GM18508 (cell line): Measurements from ENCODE around the gene RELT.

Source experiments
- ATAC-seq: cut with Tn5 transposase; IDR thresholded peaks from one replicate; pipeline ENCODE4 v1.9.1; 2021; ENCODE audit warnings: moderate number of reproducible peaks; ENCODE audit not compliant: insufficient read depth, unreplicated experiment

The RELT gene

DNA sequence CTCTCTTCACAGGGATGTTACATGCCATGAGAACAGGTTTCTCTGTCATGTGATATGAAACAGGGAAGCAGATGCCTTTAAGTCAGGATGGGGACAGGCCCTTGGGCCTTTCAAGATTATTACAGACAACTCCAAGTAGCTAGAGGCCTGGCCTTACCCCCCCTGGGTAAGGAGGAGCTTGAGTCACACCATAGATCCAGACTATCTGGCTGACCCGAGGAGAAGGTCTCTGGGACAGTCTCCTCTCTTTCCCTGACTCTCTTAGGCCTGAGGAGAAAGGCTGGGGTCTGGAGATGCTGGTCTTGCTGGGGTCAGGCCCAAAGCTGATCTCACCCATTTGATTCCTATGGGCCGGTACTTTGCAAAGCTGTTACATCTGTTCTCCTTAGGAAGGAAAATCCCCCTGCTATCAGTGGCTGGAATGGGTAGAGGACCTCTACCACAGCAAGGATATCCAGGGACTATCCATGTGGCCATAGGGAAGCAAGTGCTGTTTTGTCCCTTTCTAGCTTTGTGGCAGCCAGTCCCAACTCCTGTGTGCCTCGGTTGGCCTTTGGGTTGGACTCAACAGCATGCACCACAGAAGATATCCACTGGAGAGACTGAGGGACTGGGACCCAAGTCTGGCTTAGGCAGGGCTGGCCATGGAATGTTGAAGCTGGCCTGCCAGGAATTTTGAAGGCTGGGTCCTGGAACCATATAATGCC lies 25.2 kb downstream of the RELT start:
- ATAC-seq = no peak

DNA sequence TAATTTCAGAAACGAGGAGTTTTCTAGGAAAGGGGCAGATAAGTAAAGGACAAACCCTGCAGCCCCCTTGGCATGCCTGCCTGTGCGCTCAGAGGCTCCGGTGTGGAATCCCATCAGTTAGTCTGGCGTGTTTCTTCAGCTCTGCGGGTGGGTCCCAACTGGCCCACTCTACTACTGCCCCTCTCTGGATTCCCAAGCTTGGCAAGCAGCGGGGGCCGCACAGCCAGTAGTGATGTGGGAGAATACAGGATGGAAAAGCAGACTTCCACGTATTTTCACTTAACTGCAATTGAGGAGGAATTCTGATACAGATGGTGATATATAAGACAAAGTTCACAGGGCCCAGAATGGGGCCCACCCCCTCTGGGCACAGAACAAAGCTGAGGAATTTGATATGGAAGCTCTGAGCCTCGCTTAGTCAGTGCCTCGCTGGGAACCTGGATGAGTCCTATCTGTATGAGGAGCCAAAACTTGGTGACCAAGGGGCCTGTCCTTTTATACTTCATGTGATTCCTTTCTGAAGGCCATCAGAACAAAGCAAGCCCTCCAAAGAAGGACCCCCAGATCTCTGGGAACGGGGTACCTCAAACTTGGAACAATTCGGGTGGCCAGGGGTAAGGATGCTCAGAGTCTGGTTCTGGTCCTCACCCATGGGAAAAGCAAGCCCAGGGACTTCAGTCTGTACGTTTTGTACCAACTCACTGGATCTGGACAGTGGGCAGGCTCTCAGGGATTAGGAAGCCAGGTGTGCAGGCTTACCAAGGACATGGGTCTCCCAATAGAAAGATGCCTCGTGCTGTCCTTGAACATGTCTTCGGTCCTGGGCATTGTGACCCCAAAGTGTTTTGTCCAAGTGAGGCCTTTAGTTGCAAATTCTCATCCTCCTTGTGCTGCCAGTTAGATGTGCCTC lies 26.0 kb downstream of the RELT start:
- no peak for ATAC-seq

DNA sequence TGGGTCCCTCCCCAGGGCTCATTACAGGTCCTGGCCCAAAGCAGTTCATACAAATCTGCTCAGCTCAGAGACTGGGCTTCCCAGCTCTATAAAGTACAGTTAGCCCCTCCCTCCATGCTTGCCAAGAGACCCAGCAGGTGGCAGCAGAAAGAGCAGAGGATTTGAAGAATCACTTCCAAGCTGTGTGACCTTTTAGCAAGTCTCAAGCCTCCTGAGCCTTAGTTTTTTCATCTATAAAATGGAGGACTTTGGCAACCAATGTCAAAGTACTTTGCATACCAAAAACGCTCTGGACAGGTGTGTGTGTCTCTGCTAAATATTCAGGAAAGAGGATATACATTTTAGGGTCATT lies 26.6 kb downstream of the RELT start:
- no peak for ATAC-seq

DNA sequence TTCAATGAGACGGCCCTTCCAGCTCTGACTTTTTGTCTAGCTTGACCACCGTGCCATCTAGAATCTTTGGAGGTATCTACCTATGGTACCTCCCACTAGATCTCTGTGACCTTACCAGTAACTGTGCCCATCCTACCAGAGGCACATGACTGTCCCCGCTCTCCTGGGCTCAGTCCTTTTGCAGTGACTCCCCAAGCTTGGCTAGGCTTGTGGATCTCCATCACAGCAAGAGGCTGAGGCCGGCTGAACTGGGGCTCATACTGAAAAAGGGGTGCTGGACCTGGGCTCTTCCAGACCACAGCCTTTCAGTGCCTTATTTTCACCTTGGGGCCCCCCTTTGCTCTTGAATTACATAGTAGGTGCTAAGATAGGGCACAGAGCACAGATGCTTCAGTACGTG lies 27.3 kb downstream of the RELT start:
- ATAC-seq = no peak

DNA sequence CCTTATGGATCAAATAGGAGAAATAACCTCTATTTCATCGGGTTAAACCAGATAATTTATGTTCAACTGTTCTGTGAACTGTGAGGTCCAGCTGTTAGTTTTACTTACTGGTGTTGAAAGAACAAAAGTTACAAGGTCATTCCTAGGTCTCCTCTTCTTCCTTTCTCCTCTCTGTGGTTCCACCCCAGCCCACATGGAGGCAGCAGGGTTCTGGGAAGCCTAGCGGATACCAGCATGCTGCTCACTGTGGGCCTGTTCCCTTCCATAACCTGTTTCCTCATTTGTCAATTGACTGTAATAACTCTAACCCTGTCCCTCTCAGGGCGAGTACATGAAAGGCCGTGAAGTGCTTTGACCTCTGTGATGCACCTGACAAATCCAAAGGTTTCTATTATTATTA lies 27.8 kb downstream of the RELT start:
- no peak for ATAC-seq

DNA sequence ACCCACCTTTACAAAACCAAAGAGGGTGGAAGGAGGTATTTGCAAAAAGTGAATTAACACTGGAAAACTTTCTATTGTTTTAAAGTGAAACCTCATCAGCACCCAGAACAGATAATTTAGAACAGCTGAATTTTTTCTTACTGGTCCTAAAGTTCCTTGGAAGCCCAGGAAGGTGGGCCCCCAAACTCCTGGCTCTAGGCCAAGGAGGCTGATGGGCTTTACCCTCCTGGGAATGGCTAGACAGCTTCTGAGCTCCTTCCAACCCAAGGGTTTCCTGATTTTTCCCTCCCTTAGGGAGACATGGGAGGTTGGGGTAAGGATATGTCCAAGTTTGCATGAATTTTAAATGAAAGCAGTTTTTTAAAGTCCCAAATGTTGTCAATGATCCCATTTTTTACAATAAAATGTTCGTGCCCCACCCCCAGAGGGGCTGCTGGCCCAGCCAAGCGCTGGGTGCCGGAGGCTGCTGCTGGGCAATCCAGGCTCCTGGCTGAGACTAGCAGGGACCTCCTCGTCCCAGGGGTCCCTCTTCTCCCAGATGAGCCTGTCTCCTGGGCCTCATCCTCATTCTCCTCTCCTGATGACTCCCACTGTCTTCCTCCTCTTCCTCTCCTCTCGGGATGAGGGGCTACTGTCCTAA lies 28.4 kb downstream of the RELT start:
- ATAC-seq = no peak

DNA sequence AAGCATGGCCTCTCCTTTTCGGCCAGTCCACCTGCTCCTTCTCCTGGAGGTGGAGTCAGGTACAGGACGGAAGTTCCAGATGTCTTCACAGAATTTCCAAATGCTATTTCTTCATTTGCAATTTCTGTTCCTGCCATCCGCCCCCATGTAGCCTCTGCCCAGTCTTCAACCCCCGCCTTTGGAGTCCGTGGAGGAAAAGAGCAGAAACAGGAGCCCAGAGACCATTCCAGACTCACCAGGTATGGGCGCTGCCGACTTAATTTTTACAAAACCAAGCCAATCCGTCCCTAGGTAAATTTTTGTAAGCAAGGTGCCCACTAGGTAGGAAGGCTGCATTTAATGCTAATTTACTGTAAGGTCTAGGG lies 28.9 kb downstream of the RELT start:
- ATAC-seq = no peak

DNA sequence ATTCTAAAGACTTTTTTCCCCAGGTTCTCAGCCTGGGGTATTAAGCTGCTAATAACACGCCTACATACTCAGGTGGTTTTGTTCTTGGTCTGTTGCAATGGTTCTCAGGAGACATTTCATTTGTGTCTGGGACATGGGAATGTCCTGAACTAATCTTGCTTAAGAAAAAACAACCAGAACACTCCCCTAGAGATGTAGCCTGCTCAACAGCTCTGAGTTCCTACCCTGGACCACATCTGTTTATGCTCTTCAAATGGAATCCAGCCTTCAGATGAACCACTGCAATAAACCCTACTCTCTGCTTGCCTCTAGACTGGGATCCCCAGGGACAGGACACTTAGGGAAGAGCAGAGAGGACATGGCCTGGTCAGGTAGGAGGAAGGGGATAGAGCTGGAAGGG lies 29.9 kb downstream of the RELT start:
- no peak for ATAC-seq

DNA sequence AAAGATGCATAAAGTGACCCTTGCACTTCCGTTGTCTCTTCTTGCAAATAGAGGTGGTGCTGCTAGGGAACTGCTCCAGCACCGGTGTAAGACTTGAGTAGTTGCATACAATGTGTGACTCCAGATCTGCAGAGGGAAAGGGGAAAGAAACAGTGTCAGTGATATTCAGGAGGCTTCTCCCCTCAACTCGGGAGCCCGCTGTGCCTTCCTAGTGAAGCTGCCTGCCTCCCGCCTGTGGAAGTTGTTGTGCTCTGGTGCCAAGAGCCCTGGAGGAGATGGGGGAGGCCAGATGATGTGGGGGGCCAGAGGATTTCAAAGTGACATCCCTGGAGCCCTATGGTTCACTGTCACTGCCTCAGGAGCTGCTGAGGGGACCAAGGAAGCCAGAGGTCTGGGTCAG lies 30.4 kb downstream of the RELT start:
- no peak for ATAC-seq

DNA sequence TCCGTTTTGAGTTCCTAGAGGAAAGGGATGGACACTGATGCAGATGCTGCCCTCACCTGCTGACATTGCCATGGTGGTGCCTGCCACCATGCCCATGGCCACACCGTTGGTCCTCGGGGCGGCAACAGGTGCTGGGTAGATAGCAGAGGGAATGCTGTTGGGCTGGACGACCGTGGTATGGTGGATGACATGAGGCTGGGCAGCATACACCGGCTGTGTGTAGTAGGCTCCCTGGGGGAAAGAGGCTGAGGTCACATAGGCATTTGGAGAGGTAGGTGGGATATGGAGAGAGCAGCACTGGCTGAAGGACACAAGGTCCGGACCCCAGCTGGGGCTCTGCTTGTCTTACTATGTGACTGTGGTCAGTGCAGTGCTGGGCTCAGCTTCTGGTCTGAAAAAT lies 33.2 kb downstream of the RELT start:
- ATAC-seq = no peak

DNA sequence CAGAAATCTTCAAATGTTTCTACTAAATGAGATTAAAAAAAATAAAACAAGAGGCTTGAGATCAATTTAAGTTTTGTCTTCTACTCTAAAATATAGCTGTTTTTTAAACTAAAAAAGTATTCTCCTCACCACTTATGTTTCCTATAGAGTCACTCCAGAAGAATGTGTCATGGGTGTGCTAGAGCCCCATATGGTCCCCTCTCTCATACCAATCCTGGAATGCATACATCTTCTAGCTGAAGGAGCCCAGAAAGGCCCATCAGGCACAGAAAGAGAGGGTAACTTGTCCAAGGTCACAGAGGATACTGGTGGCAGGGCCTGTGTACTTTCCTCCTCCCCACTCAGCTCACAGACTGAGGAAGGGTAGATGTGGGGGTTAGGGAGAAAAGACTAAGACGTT lies 34.4 kb downstream of the RELT start:
- ATAC-seq = no peak

DNA sequence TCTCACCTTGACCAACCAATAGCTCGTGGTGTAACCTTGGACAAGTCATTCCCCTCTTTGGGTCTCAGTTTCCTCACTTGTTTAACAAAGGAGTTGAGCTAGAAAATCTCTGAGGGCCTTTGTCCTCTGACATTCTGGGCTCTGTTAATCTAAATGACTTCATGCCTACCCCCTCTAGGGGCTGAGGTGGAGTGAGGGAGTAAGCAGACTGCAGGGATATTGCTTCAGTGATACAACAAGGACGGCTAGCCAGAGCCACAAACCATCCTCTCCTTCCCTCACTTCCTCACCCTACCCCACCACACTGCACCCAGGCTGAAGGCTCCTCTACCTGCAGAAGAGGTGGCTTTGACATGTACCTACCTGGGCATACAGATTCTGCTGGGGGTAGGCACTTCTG lies 34.8 kb downstream of the RELT start:
- ATAC-seq = no peak

DNA sequence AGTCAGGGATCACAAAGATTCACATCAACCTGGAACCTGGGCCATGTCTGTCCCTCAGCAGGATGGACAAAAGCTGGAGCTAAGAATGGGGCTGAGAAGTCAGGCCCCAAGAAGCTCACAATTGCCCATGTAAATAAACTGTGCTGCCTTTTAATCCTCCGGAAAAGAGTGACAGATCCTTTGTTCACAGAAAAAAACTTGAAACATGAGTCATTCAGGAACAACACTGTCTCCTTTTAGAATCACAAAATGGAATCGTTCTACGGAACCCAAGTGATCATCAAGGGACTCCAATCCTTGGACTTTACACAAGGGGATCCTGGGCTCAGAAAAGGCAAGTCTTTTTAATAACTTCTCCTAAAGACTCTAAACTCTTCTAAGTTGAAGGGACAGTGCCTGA lies 36.1 kb downstream of the RELT start:
- no peak for ATAC-seq

DNA sequence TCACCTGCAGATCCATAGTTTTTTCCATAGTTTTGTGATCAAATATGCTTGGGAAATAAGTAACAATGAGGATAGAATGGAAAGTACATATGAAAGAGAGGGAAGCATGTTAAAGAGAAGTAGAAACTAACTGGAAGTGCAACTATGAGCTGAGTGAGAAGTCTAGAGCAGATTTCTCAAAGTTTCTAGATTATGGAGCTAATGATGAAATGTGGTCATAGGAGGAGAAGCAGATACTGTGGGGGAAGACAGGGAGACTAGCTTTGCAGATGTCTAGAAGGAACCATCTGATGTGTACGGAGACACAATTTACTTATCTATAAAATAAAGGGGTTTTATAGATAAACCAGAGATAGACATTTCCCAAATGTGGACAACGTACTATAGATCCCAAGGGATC lies 37.1 kb downstream of the RELT start:
- ATAC-seq = no peak

DNA sequence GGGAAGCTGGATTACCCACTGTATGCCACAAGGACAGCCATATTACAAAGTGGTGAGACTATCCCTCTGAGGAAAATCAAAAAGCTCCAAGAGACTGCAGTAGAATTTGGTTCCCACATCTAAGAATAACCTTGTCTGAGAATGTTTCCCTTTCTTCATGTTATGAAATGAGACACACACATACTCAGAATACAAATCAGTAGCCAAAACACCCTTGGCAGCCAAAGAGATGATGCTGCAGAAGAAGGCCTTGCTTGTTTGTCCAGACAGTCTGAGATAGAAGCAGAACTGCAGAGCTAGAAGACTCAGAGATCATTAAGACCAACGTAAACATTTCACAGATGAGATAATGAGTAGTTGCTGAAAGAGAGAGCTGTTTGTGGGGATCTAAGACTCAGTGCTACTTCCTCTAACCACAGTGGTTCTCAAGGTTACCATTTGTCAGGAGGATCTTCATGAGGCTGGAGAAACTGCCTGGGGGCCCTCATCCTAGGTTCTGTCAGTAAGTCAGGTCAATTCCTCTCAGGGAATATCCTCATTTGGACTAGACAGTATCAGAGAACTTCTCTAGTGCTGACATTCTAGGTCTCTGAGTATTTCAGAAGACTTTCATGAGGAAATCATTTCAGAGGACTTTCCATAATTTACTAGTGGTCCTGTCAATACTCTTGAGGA lies 38.9 kb downstream of the RELT start:
- ATAC-seq = no peak

DNA sequence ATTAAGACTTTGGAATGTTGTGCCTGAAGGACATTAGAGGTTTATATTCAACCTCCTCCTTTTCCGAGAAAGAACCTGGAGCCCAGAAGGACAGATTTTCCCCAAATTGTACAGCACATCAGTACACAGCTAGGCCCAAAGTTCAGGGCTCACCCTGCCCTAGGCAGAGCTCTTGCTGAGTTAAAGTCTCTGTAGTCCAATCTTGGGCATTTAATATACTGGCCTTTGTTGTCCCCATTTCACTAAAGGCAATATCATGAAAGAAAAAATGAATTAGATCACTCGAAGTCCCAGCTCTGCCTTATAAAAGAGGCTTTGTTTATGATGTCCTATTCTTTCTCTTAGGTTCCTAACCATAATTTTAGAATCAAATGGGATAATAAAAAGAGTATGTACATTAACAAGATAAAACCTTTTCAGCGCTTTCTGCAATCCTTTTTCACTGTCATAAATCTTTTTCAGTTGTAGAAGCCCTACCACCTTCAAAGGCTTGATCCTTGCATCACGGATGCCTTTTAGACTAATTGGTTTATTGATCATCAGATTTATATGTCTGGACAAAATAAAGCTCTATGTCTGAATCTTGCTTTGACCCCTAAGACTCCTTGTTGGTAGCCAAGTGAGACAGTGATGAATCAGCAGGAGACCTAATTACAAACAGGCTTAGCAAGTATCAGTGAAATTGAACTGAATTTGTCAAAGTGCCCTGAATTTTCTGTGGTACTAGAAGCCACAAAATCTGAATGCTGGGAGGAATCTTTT lies 39.8 kb downstream of the RELT start:
- ATAC-seq = no peak

DNA sequence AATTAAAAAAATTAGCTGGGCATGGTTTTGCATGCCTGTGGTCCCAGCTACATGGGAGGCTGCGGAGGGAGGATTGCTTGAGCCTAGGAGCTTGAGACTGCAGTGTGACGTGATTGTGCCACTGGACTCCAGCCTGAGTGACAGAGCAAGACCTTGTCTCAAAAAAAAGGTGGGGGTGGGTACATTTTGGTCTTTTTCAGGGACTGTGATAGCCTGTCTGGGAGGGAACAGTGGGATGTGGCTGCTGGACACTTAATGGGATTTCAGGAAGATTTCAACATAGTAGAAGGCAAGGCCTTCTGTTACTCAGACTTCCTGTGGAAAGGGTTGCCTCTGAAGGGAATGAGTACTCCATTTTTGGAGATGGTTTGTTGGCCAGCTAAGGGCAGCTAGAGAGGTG lies 40.6 kb downstream of the RELT start:
- ATAC-seq = no peak

DNA sequence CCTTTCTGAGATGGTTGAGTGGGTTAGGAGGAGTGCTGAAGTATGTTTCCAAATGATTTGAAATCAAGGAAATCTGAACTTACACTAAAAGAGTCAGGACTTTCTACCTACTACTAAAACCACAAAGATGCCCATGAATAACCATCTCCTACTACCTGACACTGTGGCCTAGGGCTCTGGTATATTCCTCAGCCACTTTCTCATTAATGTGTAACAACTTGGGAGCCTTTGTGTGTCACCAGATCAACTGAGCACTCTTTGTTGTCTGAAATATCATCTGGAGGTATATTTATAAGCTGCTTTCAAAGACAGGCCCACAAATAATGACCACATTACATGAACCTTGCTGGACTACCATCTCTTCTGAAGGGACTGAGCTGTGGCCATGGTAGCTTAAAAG lies 43.9 kb downstream of the RELT start:
- ATAC-seq = no peak

DNA sequence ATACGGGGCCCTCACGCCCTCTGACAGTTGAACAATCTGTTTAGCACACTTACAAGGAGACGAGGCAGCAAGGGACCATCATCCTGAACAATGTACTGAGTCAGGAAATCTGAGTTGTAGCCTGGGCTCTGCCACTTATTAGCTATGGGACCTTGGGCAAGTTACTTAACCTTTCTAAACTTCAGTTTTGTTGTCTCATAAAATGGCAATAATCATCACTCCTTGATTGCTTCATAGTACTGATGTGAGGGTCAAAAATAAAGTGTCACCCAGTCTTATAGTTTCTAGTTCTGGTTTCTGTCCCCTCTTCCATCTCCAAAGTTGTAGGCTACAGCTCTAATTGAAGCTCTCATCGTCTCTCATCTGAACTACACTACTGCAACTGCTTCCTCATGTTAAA lies 46.7 kb downstream of the RELT start:
- ATAC-seq = no peak

DNA sequence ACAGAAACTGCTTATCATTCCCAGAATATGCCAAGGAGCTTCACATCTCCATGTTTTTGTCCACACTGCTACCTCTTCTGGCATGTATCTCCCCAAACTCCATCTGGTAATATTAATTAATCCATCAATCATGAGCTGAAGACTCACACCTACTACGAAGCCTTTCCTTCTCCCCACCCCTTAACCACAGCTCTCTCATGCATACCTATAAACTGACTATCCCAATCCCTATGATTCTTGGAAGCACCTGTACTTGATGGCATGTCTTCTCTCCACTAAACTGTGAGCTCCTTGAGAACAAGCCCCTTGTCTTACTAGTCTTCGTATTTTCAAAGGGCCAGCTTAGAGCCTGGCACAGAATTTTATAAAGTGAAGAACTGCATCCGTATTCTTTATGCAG lies 47.3 kb downstream of the RELT start:
- ATAC-seq = no peak
